Measurements from ENCODE around the gene CNTNAP2. TPM values are rescaled to one million over a fixed set of nuclear protein-coding genes. Genes with fewer than 3 reads are reported as not detected.
"Not testable (repeated sequence)": the region's sequence is repeated elsewhere in the genome, so short reads cannot be mapped to it uniquely, and the experiment has no call there.

The CNTNAP2 gene
- total RNA-seq, 1 donor from 2014 or later = 0.59 TPM

DNA sequence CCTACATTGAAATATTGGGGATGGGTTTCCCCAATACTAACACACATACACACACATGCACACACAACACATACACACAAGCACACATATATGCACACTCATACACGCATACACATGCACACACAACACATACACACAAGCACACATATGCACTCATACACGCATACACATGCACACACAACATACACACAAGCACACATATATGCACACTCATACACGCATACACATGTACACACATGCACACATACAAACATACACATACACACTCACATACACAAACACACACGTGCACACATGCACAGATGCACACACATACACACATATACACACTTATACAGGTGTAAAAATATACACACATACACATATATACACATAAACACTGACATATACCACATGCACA is 2346.6 kb downstream of the CNTNAP2 start:
- ATAC-seq (no peak), DNase-seq (no peak)
- H3K27ac ChIP-seq = no peak overlapping the region
- no peak overlapping the region for H3K4me3 ChIP-seq
- H3K27me3 ChIP-seq (ENCODE audit: low read depth) = no peaks in the 10 kb centered on the region
- TF ChIP-seq, protein P1, sequence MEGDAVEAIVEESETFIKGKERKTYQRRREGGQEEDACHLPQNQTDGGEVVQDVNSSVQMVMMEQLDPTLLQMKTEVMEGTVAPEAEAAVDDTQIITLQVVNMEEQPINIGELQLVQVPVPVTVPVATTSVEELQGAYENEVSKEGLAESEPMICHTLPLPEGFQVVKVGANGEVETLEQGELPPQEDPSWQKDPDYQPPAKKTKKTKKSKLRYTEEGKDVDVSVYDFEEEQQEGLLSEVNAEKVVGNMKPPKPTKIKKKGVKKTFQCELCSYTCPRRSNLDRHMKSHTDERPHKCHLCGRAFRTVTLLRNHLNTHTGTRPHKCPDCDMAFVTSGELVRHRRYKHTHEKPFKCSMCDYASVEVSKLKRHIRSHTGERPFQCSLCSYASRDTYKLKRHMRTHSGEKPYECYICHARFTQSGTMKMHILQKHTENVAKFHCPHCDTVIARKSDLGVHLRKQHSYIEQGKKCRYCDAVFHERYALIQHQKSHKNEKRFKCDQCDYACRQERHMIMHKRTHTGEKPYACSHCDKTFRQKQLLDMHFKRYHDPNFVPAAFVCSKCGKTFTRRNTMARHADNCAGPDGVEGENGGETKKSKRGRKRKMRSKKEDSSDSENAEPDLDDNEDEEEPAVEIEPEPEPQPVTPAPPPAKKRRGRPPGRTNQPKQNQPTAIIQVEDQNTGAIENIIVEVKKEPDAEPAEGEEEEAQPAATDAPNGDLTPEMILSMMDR (IDR thresholded peaks at IDR 0.05) = no peak
- H3K9me3 ChIP-seq = no peaks in the 10 kb centered on the region
- H3K4me1 ChIP-seq = no peaks in the 10 kb centered on the region
- intact Hi-C loops (cut with DNase I) = no loop called here
- no peaks in the 10 kb centered on the region for H3K36me3 ChIP-seq

DNA sequence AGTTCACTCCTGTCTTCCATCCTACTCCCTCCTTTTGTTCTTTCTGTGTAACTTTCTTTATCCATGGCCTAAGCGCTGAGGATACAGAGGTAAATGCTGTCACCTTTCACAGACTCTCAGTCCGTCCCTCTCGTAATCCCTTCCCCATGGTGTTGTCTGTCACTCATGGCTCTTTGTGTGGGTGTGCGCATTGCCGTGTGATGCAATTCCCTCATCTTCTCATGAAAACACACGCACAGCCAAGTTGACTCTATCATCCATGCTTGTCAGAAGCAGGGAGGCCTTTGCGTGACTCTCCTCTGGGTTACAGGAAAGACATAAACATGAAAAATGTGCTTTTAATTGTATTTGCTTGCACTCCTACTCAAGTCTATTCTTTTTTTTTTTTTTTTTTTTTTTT is 2348.3 kb downstream of the CNTNAP2 start:
- H3K36me3 ChIP-seq = no peaks in the 10 kb centered on the region
- H3K4me3 ChIP-seq = no peak overlapping the region
- DNase-seq = no peak
- no peaks in the 10 kb centered on the region for H3K27me3 ChIP-seq (ENCODE audit: low read depth)
- TF ChIP-seq, protein P1 (IDR thresholded peaks at IDR 0.05) = no peak
- H3K9me3 ChIP-seq = no peaks in the 10 kb centered on the region
- ATAC-seq = no peak
- H3K27ac ChIP-seq = no peak overlapping the region
- H3K4me1 ChIP-seq = no peaks in the 10 kb centered on the region
- intact Hi-C loops (cut with DNase I) = no loop called here

GRCh38 chr7:148465441-148465840 is 2348.8 kb downstream of the CNTNAP2 start:
- H3K36me3 ChIP-seq; DNase-seq; H3K27ac ChIP-seq; intact Hi-C loops (cut with DNase I); H3K27me3 ChIP-seq (ENCODE audit: low read depth); ATAC-seq; H3K4me3 ChIP-seq; H3K4me1 ChIP-seq; H3K9me3 ChIP-seq: not testable (repeated sequence)

DNA sequence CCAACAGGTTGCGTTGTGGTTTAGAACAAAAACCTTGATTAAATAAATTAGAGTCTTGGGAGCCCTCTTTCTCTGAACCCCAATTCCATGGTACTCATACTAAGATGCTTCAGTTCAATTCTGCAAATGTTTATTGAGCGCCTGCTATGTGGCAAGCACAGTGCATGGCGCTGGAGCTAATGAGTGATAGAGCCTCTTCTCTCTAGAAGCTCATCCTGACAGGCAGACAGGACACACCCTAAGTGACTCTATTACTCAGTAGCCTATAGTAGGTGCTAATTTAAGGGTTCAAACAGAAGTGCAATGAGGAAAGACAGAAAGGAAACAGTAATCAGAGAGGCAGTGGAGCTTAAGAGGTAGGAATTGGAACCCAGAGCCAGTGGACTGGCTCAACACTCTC is 2349.5 kb downstream of the CNTNAP2 start:
- no peak overlapping the region for H3K27ac ChIP-seq
- no peaks in the 10 kb centered on the region for H3K9me3 ChIP-seq
- no peaks in the 10 kb centered on the region for H3K36me3 ChIP-seq
- H3K4me1 ChIP-seq = no peaks in the 10 kb centered on the region
- intact Hi-C loops (cut with DNase I) = no loop called here
- H3K4me3 ChIP-seq = no peak overlapping the region
- no peaks in the 10 kb centered on the region for H3K27me3 ChIP-seq (ENCODE audit: low read depth)
- ATAC-seq = no peak
- TF ChIP-seq, protein P1 (IDR thresholded peaks at IDR 0.05) = no peak
- no peak for DNase-seq

DNA sequence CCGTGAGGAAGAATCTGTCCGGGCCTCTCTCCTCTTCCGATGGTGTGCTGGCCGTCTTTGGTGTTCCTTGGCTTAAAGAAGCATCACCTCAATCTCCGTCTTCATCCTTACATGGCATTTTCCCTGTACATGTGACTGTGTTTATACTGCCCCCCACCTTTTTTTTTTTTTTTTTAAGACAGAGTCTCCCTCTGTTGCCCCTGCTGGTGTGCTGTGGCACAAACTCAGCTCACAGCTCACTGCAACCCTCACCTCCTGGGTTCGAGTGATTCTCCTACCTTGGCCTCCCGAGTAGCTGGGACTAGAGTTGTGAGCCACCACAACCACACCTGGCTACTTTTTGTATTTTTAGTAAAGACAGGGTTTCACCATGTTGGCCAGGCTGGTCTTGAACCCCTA is 2352.1 kb downstream of the CNTNAP2 start:
- DNase-seq (no peak), ATAC-seq (no peak)
- TF ChIP-seq, protein P1 (IDR thresholded peaks at IDR 0.05) = no peak
- H3K9me3 ChIP-seq = no peaks in the 10 kb centered on the region
- H3K27me3 ChIP-seq (ENCODE audit: low read depth) = no peaks in the 10 kb centered on the region
- no peaks in the 10 kb centered on the region for H3K4me1 ChIP-seq
- H3K27ac ChIP-seq = no peak overlapping the region
- H3K4me3 ChIP-seq = no peak overlapping the region
- H3K36me3 ChIP-seq = no peaks in the 10 kb centered on the region
- intact Hi-C loops (cut with DNase I) = no loop called here

Small RNA genes within 50 kb of the gene (microRNA-seq; reads per million reads assigned to microRNA genes)
- gene MIR548F4 (ENCODE audit: borderline number of aligned reads) = not detected

All from lower lobe of right lung (tissue), 2 donors.